Measurements from ENCODE around the gene DYNC2LI1.

Gene DYNC2LI1

GRCh38 chr2:43848214-43848613 is 74.4 kb downstream of the DYNC2LI1 start:
- no peak for TF ChIP-seq CSDC2 (CRISPR knock-in tag; IDR thresholded peaks at IDR 0.05)

GRCh38 chr2:43851011-43851980 is 77.5 kb downstream of the DYNC2LI1 start:
- ATAC-seq = no peak
- TF ChIP-seq CSRNP3 (CRISPR knock-in tag; IDR thresholded peaks at IDR 0.05) (no peak), CSDC2 (CRISPR knock-in tag; IDR thresholded peaks at IDR 0.05) (no peak), TOX (CRISPR knock-in tag; IDR thresholded peaks at IDR 0.05; ENCODE audit: borderline replicate concordance) (no peak), ZFP3 (CRISPR knock-in tag; IDR thresholded peaks at IDR 0.05) (no peak)

More at GRCh38 chr2:43848214-43848613, 74.4 kb downstream of the DYNC2LI1 start:
- ATAC-seq = no peak

GRCh38 chr2:43852196-43852730 is 78.4 kb downstream of the DYNC2LI1 start:
- TF ChIP-seq CREB5 (CRISPR knock-in tag; IDR thresholded peaks at IDR 0.05; ENCODE audit: low read depth) (no peak), CSDC2 (CRISPR knock-in tag; IDR thresholded peaks at IDR 0.05) (no peak), TCF4 (CRISPR knock-in tag; IDR thresholded peaks at IDR 0.05; ENCODE audit: borderline replicate concordance) (no peak), SNAI2 (CRISPR knock-in tag; IDR thresholded peaks at IDR 0.05) (no peak), ZC3H10 (CRISPR knock-in tag; IDR thresholded peaks at IDR 0.05) (no peak), ESRRG (CRISPR knock-in tag; IDR thresholded peaks at IDR 0.05) (no peak), TSHZ2 (CRISPR knock-in tag; IDR thresholded peaks at IDR 0.05) (no peak), ISL1 (CRISPR knock-in tag; IDR thresholded peaks at IDR 0.05) (no peak), ZNF8 (CRISPR knock-in tag; IDR thresholded peaks at IDR 0.05) (no peak), OSR1 (CRISPR knock-in tag; IDR thresholded peaks at IDR 0.05) (no peak), ZFP30 (CRISPR knock-in tag; IDR thresholded peaks at IDR 0.05) (no peak), PATZ1 (CRISPR knock-in tag; IDR thresholded peaks at IDR 0.05; ENCODE audit: borderline replicate concordance) (no peak)
- ATAC-seq = no peak

- ATAC-seq = no peak
- no peak for TF ChIP-seq RARB (CRISPR knock-in tag; IDR thresholded peaks at IDR 0.05)
- no peak for TF ChIP-seq ZFP30 (CRISPR knock-in tag; IDR thresholded peaks at IDR 0.05)
- TF ChIP-seq SNAI2 (CRISPR knock-in tag; IDR thresholded peaks at IDR 0.05) = no peak
- no peak for TF ChIP-seq PATZ1 (CRISPR knock-in tag; IDR thresholded peaks at IDR 0.05; ENCODE audit: borderline replicate concordance)
- TF ChIP-seq ZNF8 (CRISPR knock-in tag; IDR thresholded peaks at IDR 0.05) = no peak
- TF ChIP-seq GLIS3 (CRISPR knock-in tag; IDR thresholded peaks at IDR 0.05) = no peak
- no peak for TF ChIP-seq BACH2 (CRISPR knock-in tag; IDR thresholded peaks at IDR 0.05; ENCODE audit: borderline replicate concordance)
- TF ChIP-seq ARNTL (CRISPR knock-in tag; IDR thresholded peaks at IDR 0.05; ENCODE audit: borderline replicate concordance, low read depth) = no peak
- TF ChIP-seq ISL1 (CRISPR knock-in tag; IDR thresholded peaks at IDR 0.05) = no peak
- TF ChIP-seq TOX (CRISPR knock-in tag; IDR thresholded peaks at IDR 0.05; ENCODE audit: borderline replicate concordance) = no peak
- no peak for TF ChIP-seq TCF4 (CRISPR knock-in tag; IDR thresholded peaks at IDR 0.05; ENCODE audit: borderline replicate concordance)
- TF ChIP-seq ESRRG (CRISPR knock-in tag; IDR thresholded peaks at IDR 0.05) = no peak
- no peak for TF ChIP-seq ZC3H10 (CRISPR knock-in tag; IDR thresholded peaks at IDR 0.05)
- TF ChIP-seq ZFP3 (CRISPR knock-in tag; IDR thresholded peaks at IDR 0.05) = no peak
These were observed 79.6 kb downstream of the DYNC2LI1 start for GRCh38 chr2:43853141-43854081.
